ENCODE measurements around the gene GSC2. TPM values are rescaled to one million over a fixed set of nuclear protein-coding genes. Genes with fewer than 3 reads are reported as not detected.

Gene GSC2
- total RNA-seq, 2 donors from 2014 or later, result not detected

GRCh38 chr22:19174106-19175025 lies 24.3 kb upstream of the GSC2 start:
- no peak for TF ChIP-seq CTCF (IDR thresholded peaks at IDR 0.05)
- Histone ChIP-seq H3K27me3 (peaks cover 13% of the 10 kb centered on the region), H3K9ac (ENCODE audit: low read depth in 2 of 2, low read length in 2 of 2) (peak overlapping the region in 1 of 2 donors; percentile 27), H3K9me3 (no peaks in the 10 kb centered on the region), H3K36me3 (no peaks in the 10 kb centered on the region), H3K27ac (no peak overlapping the region), H3K4me1 (peaks cover 39% of the 10 kb centered on the region), H3K4me3 (no peak overlapping the region)
- intact Hi-C loops (cut with DNase I), result no loop called here
- DNase-seq, result no peak

GRCh38 chr22:19173047-19174035 lies 23.2 kb upstream of the GSC2 start:
- Histone ChIP-seq H3K36me3 (no peaks in the 10 kb centered on the region), H3K27ac (peak overlapping the region; percentile 11), H3K9me3 (no peaks in the 10 kb centered on the region), H3K4me1 (peaks cover 41% of the 10 kb centered on the region), H3K9ac (ENCODE audit: low read depth in 2 of 2, low read length in 2 of 2) (peak overlapping the region; percentile 37 to 89), H3K4me3 (no peak overlapping the region), H3K27me3 (peaks cover 23% of the 10 kb centered on the region)
- TF ChIP-seq CTCF (IDR thresholded peaks at IDR 0.05), result no peak
- intact Hi-C loops (cut with DNase I), result no loop called here
- peak; percentile 86 for DNase-seq

- Histone ChIP-seq H3K9ac (ENCODE audit: low read depth in 2 of 2, low read length in 2 of 2) (peak overlapping the region; percentile 89 to 95), H3K36me3 (no peaks in the 10 kb centered on the region), H3K9me3 (no peaks in the 10 kb centered on the region), H3K4me3 (peak overlapping the region; percentile 92), H3K4me1 (peaks cover 39% of the 10 kb centered on the region), H3K27me3 (peaks cover 23% of the 10 kb centered on the region), H3K27ac (peak overlapping the region; percentile 72)
- intact Hi-C loops (cut with DNase I), result no loop called here
- no peak for TF ChIP-seq CTCF (IDR thresholded peaks at IDR 0.05)
- DNase-seq, result no peak
Measured at GRCh38 chr22:19172213-19173046, 22.3 kb upstream of the GSC2 start.

GRCh38 chr22:19169947-19170318 lies 19.8 kb upstream of the GSC2 start:
- no peak for DNase-seq
- Histone ChIP-seq H3K27ac (no peak overlapping the region), H3K27me3 (peaks cover 23% of the 10 kb centered on the region), H3K36me3 (no peaks in the 10 kb centered on the region), H3K4me3 (no peak overlapping the region), H3K9me3 (no peaks in the 10 kb centered on the region), H3K9ac (ENCODE audit: low read depth in 2 of 2, low read length in 2 of 2) (peak overlapping the region in 1 of 2 donors; percentile 24), H3K4me1 (peaks cover 31% of the 10 kb centered on the region)
- intact Hi-C loops (cut with DNase I), result no loop called here
- no peak for TF ChIP-seq CTCF (IDR thresholded peaks at IDR 0.05)
